Measurements from ENCODE around the gene IL15. TPM values are rescaled to one million over a fixed set of nuclear protein-coding genes. Genes with fewer than 3 reads are reported as not detected.
"Not testable (repeated sequence)": the region's sequence is repeated elsewhere in the genome, so short reads cannot be mapped to it uniquely, and the experiment has no call there.

Gene IL15
- total and polyA plus RNA-seq, 8 donors, result 1.2 to 15.6 (median 3.4) TPM

- DNase-seq, result no peak
- peaks cover 0 to 4% (median 0%) of the 10 kb centered on the region in 4 donors for H3K9me3 ChIP-seq
- no peaks in the 10 kb centered on the region for H3K36me3 ChIP-seq
- H3K4me1 ChIP-seq, result no peaks in the 10 kb centered on the region
- no peak for TF ChIP-seq POLR2A (IDR thresholded peaks at IDR 0.05)
- H3K4me3 ChIP-seq, result no peak overlapping the region
- intact Hi-C loops (cut with DNase I; ENCODE audit: low total_unique reads), result no loop called here
- H3K27me3 ChIP-seq, result no peaks in the 10 kb centered on the region
- 84 to 91% (median 90%) methylated on average over 5 to 18 of the region's 18 CpGs for WGBS, 5 donors
- H3K27ac ChIP-seq, result no peak overlapping the region
Measured at GRCh38 chr4:141605425-141605856, 30.9 kb upstream of the IL15 start.

DNA sequence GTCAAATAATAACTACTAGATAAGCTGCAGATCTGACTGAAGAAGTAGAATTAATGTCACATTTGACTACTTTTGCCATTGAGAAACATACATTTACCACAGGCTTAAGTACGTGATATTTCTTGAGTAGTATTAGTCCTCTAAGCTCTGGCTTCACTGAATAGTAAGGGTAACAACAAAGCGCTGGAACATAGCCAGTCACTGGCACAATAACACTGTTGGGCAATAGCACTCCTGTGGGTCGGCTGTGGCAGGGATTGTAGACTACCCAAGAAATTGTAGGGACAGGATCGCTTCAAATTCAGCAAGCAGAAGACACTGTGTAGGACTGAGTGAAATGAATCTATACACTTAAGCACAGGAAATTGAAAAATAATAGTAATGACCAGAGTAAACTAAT, 27.1 kb upstream of the IL15 start:
- TF ChIP-seq, protein P1, sequence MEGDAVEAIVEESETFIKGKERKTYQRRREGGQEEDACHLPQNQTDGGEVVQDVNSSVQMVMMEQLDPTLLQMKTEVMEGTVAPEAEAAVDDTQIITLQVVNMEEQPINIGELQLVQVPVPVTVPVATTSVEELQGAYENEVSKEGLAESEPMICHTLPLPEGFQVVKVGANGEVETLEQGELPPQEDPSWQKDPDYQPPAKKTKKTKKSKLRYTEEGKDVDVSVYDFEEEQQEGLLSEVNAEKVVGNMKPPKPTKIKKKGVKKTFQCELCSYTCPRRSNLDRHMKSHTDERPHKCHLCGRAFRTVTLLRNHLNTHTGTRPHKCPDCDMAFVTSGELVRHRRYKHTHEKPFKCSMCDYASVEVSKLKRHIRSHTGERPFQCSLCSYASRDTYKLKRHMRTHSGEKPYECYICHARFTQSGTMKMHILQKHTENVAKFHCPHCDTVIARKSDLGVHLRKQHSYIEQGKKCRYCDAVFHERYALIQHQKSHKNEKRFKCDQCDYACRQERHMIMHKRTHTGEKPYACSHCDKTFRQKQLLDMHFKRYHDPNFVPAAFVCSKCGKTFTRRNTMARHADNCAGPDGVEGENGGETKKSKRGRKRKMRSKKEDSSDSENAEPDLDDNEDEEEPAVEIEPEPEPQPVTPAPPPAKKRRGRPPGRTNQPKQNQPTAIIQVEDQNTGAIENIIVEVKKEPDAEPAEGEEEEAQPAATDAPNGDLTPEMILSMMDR (IDR thresholded peaks at IDR 0.05), result no peak
- TF ChIP-seq POLR2AphosphoS5 (IDR thresholded peaks at IDR 0.05) (no peak), POLR2A (IDR thresholded peaks at IDR 0.05) (no peak), EP300 (IDR thresholded peaks at IDR 0.05) (no peak)
- DNase-seq, result peak in 1 of 2 donors; percentile 12
- no peak overlapping the region for H3K4me3 ChIP-seq
- peaks cover 0 to 4% (median 0%) of the 10 kb centered on the region in 4 donors for H3K9me3 ChIP-seq
- H3K27ac ChIP-seq, result no peak overlapping the region
- no peaks in the 10 kb centered on the region for H3K4me1 ChIP-seq
- intact Hi-C loops (cut with DNase I; ENCODE audit: low total_unique reads), result no loop called here
- no peaks in the 10 kb centered on the region for H3K36me3 ChIP-seq
- H3K27me3 ChIP-seq, result no peaks in the 10 kb centered on the region
- WGBS, 5 donors, result 62 to 70% (median 65%) methylated on average over 4 of the region's 4 CpGs

- Histone ChIP-seq H3K36me3 (no peaks in the 10 kb centered on the region), H3K4me3 (no peak overlapping the region), H3K27ac (no peak overlapping the region), H3K27me3 (no peaks in the 10 kb centered on the region), H3K9me3 (peaks cover 0 to 3% (median 0%) of the 10 kb centered on the region in 4 donors), H3K4me1 (no peaks in the 10 kb centered on the region)
- intact Hi-C loops (cut with DNase I; ENCODE audit: low total_unique reads), result no loop called here
- DNase-seq, result no peak
- TF ChIP-seq POLR2A (IDR thresholded peaks at IDR 0.05) (no peak), POLR2AphosphoS5 (IDR thresholded peaks at IDR 0.05) (no peak), EP300 (IDR thresholded peaks at IDR 0.05) (no peak)
- TF ChIP-seq, protein P1 (IDR thresholded peaks at IDR 0.05), result no peak
Measured at GRCh38 chr4:141610365-141610764, 26.0 kb upstream of the IL15 start.

DNA sequence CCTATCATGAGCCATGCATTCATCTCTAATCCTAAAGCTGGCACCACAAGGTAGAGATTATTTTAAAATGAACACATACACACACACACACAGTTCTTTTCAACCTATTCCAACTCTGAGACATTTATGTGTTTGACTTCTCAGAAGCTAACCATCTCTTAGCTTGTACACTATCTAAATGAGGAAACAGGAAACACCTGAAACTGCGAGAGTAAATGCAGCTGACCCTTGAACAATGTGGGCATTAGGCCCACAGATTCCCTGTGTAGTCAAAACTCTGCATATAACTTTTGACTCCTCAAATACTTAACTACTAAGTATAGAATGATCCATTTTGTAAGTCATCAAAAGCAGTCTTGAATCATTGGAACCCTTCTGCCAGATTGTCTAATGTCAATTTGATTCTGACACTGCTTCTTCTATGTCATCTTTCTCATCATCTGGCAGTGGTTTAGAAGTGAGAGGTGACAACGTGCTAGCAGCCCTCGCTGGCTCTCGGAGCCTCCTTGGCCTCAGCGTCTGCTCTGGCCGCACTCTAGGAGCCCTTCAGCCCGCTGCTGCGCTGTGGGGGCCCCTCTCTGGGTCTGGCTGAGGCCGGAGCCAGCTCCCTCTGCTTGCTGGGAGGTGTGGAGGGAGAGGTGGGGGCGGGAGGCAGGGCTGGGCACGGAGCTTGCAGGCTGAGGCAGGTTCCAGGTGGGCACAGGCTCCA, 21.4 kb upstream of the IL15 start:
- H3K36me3 ChIP-seq, result no peaks in the 10 kb centered on the region
- H3K27ac ChIP-seq, result no peak overlapping the region
- DNase-seq, result peak in 1 of 2 donors; percentile 27
- intact Hi-C loops (cut with DNase I; ENCODE audit: low total_unique reads), result no loop called here
- H3K9me3 ChIP-seq, result no peaks in the 10 kb centered on the region
- H3K4me1 ChIP-seq, result no peaks in the 10 kb centered on the region
- TF ChIP-seq EP300 (IDR thresholded peaks at IDR 0.05) (no peak), POLR2A (IDR thresholded peaks at IDR 0.05) (no peak), POLR2AphosphoS5 (IDR thresholded peaks at IDR 0.05) (no peak)
- TF ChIP-seq, protein P1 (IDR thresholded peaks at IDR 0.05), result no peak
- H3K4me3 ChIP-seq, result no peak overlapping the region
- WGBS, 5 donors, result 81 to 86% (median 82%) methylated on average over 10 to 11 of the region's 11 CpGs
- no peaks in the 10 kb centered on the region for H3K27me3 ChIP-seq

DNA sequence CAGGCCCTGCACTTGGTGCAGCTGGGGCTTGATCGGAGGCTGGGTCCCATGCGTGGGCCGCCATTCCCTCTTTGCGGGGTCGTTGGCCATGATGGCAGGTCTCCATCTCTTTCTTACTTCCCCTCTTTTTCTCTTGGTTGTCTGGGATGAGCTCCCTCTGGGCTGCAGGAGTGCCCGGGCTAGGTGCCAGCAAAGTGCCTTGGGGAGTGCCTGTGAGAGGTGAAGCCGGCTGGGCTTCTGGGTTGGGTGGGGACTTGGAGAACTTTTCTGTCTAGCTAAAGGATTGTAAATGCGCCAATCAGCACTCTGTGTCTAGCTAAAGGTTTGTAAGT, 20.8 kb upstream of the IL15 start:
- H3K27ac ChIP-seq; DNase-seq; H3K27me3 ChIP-seq; H3K9me3 ChIP-seq; H3K36me3 ChIP-seq; H3K4me3 ChIP-seq; intact Hi-C loops (cut with DNase I; ENCODE audit: low total_unique reads); H3K4me1 ChIP-seq: not testable (repeated sequence)
- WGBS, 5 donors, result 90 to 97% (median 96%) methylated on average over 7 to 8 of the region's 8 CpGs

All from stomach (tissue), 9 donors.